Stimulated activated CD4-positive, alpha-beta T cell treated with anti-CD3 and anti-CD28 coated beads, Interleukin-4, amount 100 ng/mL, for 48 hours (primary cell): Measurements from ENCODE around the gene IL4I1.

Experiments
- DNase-seq, 2 donors: peaks; one replicate each; pipeline ENCODE4 v3.0.0-alpha.2; 2020; ENCODE audit warnings: low read depth in 2 of 2

IL4I1 gene

DNA sequence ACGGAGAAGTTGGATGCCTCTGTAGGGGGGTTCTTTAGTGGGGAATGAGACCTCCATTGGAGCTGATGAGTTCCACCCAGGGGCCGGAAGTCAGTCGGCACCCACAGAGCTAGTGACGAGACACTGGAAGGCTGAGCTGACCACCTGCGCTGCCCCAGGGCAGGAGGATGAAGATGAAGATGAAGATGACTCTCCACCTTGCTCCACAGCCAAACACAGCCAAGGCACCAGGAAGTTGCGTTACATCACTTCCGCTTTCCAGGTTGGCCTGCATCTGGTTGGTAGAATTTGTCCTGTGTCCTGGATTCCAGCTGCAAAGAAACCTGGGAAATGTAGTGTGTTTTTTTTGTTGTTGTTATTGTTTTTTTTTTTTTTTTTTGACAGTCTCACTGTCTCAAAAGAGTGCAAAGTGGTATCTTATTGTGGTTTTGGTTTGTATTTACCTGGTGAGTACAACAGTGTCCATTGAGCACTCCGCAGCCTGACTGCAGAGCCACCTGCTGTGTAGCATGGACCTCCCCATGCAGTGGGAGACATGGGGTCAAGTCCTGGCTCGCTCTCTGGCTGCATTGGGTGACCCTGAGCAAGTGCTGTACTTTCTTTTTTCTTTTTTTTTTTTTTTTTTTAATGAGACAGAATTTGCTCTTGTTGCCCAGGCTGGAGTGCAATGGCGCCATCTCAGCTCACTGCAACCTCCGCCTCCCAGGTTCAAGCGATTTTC, 17.3 kb downstream of the IL4I1 start:
- no peak for DNase-seq

DNA sequence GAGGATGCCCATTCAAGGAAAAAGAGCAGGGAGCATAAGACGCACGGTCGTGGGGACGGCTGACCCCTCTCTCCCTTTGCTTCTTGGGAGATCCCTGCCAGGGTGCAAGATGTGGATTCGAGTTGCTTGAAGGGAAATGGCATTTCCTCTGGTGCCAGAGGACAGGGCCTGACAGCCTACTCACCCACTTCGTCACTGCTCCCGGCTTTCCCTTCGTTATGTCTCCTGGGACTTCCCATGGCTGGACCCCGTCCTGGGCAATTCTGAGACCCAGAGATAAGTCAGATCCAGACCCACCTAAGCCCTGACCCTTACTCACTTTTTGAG, 18.0 kb downstream of the IL4I1 start:
- DNase-seq, result no peak

DNA sequence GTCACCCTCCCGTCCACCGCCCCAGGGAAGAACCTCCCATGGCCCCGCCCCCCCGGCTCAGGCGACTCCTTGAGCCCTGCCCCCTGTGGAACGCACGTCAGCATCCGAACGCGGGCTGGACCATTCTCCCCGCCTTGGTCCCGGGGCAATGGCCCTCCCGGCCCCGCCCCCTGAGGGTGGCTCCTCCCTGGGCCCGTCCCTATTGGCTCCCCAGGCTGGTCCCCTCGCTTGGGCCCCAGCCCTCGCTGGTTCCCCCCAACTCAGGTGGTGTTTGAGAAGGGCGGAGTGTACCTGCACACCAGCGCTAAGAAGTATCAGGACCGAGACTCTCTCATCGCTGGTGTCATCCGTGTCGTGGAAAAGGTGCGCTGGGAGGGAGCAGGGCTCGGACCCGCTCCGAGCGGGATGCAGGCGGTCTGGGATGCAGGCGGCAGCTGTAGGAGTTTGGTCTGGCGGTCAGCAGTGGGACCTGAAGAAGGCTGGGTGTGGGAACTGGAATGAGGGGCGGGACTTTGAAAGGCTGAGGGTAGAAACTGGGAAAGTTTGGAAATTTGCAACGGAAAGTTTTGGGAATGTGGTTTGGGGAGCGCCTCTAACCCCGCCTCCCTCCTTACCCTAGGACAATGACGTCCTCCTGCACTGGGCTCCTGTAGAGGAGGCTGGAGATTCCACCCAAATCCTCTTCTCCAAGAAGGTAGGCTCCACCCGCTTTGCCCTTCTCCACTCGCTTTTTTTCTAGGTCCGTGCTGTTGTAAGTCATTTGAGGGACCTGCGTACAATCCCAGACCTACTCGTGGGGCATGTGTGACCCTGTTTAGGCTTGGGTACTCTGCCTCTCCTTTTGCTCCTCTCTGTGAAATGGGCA, 18.6 kb downstream of the IL4I1 start:
- peak; percentile 99 for DNase-seq

GRCh38 chr19:49877020-49877878, 19.4 kb downstream of the IL4I1 start, which contains the start of the genes AKT1S1 and TBC1D17:
Gene AKT1S1 (minus strand): TSS chr19:49877355. CDS start chr19:49873295, 4,060 bp downstream.
Gene TBC1D17 (plus strand): TSS chr19:49877702. CDS start chr19:49877724, 22 bp downstream.
- DNase-seq, result peak; percentile 91 to 96

DNA sequence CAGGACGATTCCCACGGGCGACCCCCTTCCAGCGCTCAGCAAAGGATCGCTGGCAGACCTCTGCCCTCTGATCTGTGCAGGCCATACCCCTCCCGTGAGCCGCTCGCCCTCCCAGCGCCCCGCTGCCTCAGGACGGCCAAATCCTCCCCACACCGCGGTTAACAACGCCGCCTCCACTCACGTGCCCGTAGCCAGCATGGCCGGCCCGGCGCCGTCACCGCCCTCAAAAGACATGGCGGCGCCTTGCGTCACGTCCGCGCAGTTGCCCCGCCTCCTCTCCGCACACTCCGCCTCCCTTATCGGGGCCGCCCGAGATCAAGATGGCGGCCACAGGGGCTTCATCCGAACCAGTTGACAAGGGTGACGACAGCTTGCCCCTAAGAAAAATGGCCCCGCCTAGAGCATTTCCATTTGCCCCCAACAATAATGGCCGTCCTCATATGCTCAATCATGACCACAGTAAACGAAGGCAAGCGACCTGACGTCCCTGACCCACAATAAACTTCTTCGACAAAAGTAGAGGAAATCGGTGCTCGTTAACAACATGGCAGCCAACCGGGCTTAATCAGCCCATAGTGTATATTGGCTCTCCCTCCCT, 20.2 kb downstream of the IL4I1 start:
- DNase-seq, result peak; percentile 94 to 95

DNA sequence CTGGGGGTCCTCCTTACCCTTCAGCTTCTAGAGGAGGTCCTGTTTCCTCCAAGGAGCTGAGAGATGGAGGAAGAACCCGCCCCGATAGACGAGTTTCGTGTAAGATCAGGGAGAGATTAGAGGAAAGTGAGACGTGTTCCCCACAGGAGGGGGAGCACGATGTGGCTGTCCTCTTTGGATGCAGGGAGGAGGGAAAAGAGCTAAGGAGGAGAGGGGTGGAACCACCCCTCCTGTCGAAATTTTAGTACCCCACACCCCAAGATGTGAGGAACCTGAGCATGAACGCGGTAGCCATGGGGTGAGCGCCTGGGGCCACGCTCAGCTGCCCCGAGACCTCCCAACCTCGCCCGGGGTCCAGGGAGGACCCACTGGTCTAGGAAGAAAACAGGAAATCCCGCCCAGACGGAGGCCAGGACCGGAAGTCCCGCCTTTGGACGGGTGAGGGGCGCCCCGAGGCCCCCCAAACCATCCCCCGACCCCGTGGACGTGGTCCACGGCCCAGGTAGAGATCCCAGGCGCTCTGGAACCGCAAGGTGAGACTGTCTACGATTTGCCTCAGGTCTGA, 20.7 kb downstream of the IL4I1 start:
- DNase-seq, result peak; percentile 41 to 43

- no peak for DNase-seq
These were observed 21.5 kb downstream of the IL4I1 start for GRCh38 chr19:49875177-49875576.

GRCh38 chr19:49874503-49875157, 22.1 kb downstream of the IL4I1 start:
- DNase-seq, result no peak

- DNase-seq, result no peak
These were observed 22.9 kb downstream of the IL4I1 start for GRCh38 chr19:49873834-49874233.

DNA sequence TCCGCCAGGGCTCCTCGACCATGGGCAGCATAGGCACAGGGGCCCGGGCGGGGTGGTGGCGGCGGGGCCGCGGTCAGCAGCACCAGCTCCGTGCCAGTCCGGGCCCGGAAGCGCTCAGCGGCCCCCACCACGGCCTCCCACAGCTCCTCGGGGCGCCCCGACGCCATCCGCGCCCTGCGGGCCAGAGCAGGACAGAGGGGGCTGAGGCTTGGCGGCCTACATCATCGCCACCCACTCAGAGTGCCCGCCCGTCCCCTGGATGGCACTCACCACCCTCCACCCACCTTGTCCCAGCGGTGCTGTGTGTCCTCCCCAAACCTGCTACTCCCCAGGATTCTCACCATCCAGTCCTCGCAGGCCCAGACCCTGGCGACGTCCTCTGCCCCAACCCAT, 23.6 kb downstream of the IL4I1 start:
- no peak for DNase-seq

GRCh38 chr19:49872245-49873128, 24.2 kb downstream of the IL4I1 start:
- DNase-seq, result no peak

GRCh38 chr19:49871349-49871985, 25.2 kb downstream of the IL4I1 start:
- DNase-seq, result no peak

DNA sequence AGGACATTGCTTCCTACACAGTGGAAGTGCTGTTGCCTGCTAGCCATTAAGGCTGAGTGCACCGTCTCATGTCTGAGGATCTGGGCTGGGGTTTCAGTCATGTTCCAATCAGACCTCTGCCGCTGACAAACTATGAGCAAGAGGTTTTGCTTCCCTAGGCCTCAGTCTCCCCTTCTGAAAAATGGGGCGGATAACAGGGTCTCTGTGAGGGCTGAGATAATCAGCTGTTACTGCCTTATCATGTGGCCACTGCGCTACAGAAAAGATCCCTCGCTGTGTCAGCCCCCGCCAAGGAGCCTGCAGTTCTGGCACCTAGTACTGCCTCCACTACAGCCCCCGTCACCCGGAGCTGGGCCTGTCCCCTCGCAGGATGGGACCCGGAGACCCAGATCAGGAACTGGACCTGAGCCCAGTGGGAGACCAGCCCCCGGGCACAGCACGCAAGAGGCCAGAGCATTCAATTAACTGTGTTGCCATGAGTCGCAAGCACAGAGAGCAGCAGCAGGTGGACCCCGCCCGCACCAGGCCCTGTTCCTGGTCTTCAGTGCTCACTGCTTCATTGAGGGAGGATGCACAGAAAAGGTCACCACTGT, 26.3 kb downstream of the IL4I1 start:
- no peak for DNase-seq

GRCh38 chr19:49869484-49870308, 27.0 kb downstream of the IL4I1 start:
- DNase-seq, result peak; percentile 85 to 88

- no peak for DNase-seq
These were observed 27.6 kb downstream of the IL4I1 start for GRCh38 chr19:49869009-49869483.

DNA sequence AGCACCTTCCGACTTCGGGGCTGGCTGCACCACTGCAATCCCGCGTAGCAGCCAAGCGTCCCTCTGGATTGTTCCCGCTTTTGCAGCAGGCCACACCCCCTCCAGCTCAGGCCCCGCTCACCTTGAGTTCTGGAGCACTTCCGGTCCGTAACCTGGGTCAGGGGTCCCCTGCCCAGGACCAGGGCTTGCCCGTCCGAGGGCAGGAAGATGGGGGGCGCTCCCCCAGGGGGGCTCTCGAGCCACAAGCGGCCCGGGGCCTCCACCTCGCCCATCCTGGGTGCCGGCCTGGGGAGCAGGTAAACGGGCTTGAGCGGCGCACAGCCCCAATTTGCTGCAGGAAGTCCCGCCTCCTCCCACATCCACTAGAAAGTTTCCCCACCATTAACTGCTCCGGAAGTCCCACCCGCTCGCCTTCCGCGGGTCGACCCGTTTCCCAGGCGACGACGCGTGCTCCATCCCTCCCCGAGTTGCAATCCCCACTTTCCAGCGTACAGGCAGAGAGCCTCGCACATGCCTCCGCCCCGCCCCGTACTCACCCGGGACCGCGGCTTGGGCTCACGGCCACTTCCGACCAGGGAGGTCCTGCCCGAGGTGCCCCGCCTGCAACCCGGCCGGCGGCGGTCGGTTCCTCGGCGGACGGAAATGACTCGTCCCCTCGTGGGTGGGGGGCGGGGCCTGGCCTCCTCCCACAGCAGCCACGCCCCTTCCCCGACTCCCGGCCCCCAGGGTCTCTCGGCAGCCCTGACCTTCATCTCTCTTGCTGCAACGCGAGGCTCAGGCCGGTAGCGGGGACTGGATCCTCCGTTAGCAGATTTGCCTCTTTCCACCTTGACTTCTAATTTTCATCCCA, 29.5 kb downstream of the IL4I1 start, which contains the start of gene PNKP:
Gene PNKP, minus strand, starts transcription at position 644 of the 850 bp plus-strand sequence. Its CDS starts 372 bp downstream, at position 272.
- peak; percentile 82 to 95 for DNase-seq

- DNase-seq, result no peak
These were observed 31.8 kb downstream of the IL4I1 start for GRCh38 chr19:49864890-49865289.
